ENCODE measurements around the gene ZNF844.
"Not testable (repeated sequence)": the region's sequence is repeated elsewhere in the genome, so short reads cannot be mapped to it uniquely, and the experiment has no call there.

- not testable (repeated sequence) for TF ChIP-seq CTCF (IDR thresholded peaks at IDR 0.05; ENCODE audit: poor library complexity); EZH2 (IDR thresholded peaks at IDR 0.05; ENCODE audit: borderline replicate concordance); EZH2phosphoT487 (IDR thresholded peaks at IDR 0.05; ENCODE audit: low read depth, severe bottlenecking, unreplicated experiment)
These were observed 39.4 kb downstream of the ZNF844 start for GRCh38 chr19:12103909-12104308.

All from hepatocyte (in vitro differentiated cells).